HFFc6 (cell line): Measurements from ENCODE around the gene GPR52. TPM values are rescaled to one million over a fixed set of nuclear protein-coding genes. Genes with fewer than 3 reads are reported as not detected.

ENCODE experiments used
- DNase-seq: peaks from one replicate; pipeline ENCODE4 v3.0.0-alpha.2; 2018
- H3K27ac Mint-ChIP-seq: 2 replicates; pipeline ENCODE4 v1.8.0; 2020; ENCODE audit warnings: mild to moderate bottlenecking, mixed read lengths
- H3K27me3 Mint-ChIP-seq: 2 replicates; pipeline ENCODE4 v1.8.0; 2021; ENCODE audit warnings: mild to moderate bottlenecking, moderate library complexity, mixed read lengths; ENCODE audit not compliant: insufficient read depth
- H3K36me3 Mint-ChIP-seq: 2 replicates; pipeline ENCODE4 v1.8.0; 2021; ENCODE audit warnings: low read depth, mixed read lengths
- H3K4me1 Mint-ChIP-seq: 2 replicates; pipeline ENCODE4 v1.8.0; 2020; ENCODE audit warnings: low read depth, mixed read lengths
- H3K4me3 Mint-ChIP-seq: 2 replicates; pipeline ENCODE4 v1.8.0; 2020; ENCODE audit warnings: mild to moderate bottlenecking, moderate library complexity, mixed read lengths
- H3K9me3 Mint-ChIP-seq: 2 replicates; pipeline ENCODE4 v1.8.0; 2020; ENCODE audit warnings: mild to moderate bottlenecking, mixed read lengths
- total RNA-seq, 6 experiments: library from RNA; stranded (reverse); fragmentation: NEBNext Ultra II Directional; extraction: Animal tissue kit (Norgen Biotek cat#: 25700); gene quantifications; 2 replicates in 1 of 6; 3 replicates in 5 of 6; pipeline ENCODE4 v1.2.3, GENCODE V29; 2021
- TF ChIP-seq, protein P1 (sequence below): fragments of 200-600 bp; sonication (generic); IDR thresholded peaks from 2 replicates; pipeline ENCODE4 v1.5.0; 2021; ENCODE audit warnings: antibody characterized with exemption, mild to moderate bottlenecking

GPR52 gene
- total RNA-seq, 6 experiments from 2014 or later, result not detected

DNA sequence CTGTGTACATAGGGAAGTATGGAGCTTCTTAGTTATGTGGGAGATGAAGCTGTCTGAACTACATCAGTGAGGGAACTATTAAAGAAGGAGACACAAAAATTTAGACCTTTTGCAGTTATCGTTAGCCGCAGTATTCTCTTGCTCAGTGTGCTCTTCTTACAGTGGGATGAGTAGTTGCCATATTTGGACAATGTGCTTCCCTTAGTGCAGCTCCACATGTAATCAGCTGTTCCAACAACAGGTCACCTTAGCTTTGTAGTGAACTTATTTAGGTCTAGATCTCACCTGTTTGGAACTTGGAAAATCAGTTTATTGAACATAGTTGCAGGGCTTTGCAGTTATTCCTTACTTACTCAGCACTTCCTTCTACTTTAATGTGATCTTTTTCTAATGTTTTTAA lies 18.1 kb downstream of the GPR52 start:
- H3K4me1 Mint-ChIP-seq, result peaks cover 10% of the 10 kb centered on the region
- H3K36me3 Mint-ChIP-seq, result no peaks in the 10 kb centered on the region
- no peak overlapping the region for H3K27ac Mint-ChIP-seq
- no peak for DNase-seq
- TF ChIP-seq, protein P1, sequence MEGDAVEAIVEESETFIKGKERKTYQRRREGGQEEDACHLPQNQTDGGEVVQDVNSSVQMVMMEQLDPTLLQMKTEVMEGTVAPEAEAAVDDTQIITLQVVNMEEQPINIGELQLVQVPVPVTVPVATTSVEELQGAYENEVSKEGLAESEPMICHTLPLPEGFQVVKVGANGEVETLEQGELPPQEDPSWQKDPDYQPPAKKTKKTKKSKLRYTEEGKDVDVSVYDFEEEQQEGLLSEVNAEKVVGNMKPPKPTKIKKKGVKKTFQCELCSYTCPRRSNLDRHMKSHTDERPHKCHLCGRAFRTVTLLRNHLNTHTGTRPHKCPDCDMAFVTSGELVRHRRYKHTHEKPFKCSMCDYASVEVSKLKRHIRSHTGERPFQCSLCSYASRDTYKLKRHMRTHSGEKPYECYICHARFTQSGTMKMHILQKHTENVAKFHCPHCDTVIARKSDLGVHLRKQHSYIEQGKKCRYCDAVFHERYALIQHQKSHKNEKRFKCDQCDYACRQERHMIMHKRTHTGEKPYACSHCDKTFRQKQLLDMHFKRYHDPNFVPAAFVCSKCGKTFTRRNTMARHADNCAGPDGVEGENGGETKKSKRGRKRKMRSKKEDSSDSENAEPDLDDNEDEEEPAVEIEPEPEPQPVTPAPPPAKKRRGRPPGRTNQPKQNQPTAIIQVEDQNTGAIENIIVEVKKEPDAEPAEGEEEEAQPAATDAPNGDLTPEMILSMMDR, result no peak
- H3K9me3 Mint-ChIP-seq, result no peaks in the 10 kb centered on the region
- H3K4me3 Mint-ChIP-seq, result no peak overlapping the region
- no peaks in the 10 kb centered on the region for H3K27me3 Mint-ChIP-seq

- no peak for DNase-seq
- Mint-ChIP-seq H3K4me3 (no peak overlapping the region), H3K9me3 (no peaks in the 10 kb centered on the region), H3K27me3 (no peaks in the 10 kb centered on the region), H3K27ac (no peak overlapping the region), H3K36me3 (no peaks in the 10 kb centered on the region), H3K4me1 (peaks cover 10% of the 10 kb centered on the region)
- TF ChIP-seq, protein P1, result no peak
These were observed 18.8 kb downstream of the GPR52 start for GRCh38 chr1:174466607-174467006.

DNA sequence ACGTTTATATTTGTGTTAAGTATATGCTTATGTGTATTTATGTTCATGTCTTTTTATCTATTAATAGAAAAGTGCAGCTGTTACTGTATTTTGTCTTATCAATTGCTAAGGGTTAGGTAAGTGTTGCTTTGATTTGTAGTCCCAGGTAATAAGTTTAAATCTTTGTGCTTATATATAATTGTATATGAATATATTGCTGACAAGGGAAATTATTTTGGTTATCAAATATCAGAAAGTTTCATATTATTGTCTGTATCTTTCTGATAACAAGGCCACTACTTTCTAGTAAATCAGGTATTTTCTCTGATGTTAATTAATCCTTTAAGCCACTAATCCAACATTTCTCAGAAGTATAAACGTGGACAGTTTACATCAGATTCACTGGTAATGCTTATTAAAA lies 21.3 kb downstream of the GPR52 start:
- no peak for DNase-seq
- Mint-ChIP-seq H3K4me1 (peaks cover 10% of the 10 kb centered on the region), H3K36me3 (no peaks in the 10 kb centered on the region), H3K27me3 (no peaks in the 10 kb centered on the region), H3K9me3 (no peaks in the 10 kb centered on the region), H3K27ac (no peak overlapping the region), H3K4me3 (no peak overlapping the region)
- TF ChIP-seq, protein P1, result no peak

DNA sequence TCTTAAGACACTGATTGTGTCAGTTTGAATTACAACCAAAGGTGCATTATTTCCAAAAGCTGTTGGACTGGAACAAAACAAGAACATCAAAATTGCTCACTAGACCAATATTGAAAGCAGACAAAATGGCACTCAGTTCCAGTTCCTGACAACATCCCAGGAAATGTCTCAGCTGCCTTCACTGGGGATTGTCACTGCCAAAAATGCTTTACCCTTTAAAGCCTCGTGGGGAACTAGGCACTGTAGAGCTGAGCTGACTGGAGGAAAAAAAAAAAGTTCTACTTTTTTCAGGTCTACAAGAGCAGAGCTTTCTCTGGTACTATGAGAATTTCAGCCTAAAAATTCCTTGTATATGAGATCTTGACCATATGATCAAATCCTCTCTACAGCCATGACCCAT lies 21.9 kb downstream of the GPR52 start:
- TF ChIP-seq, protein P1, result no peak
- H3K36me3 Mint-ChIP-seq, result no peaks in the 10 kb centered on the region
- H3K4me1 Mint-ChIP-seq, result peaks cover 10% of the 10 kb centered on the region
- no peaks in the 10 kb centered on the region for H3K27me3 Mint-ChIP-seq
- H3K27ac Mint-ChIP-seq, result no peak overlapping the region
- H3K9me3 Mint-ChIP-seq, result no peaks in the 10 kb centered on the region
- no peak overlapping the region for H3K4me3 Mint-ChIP-seq
- no peak for DNase-seq

DNA sequence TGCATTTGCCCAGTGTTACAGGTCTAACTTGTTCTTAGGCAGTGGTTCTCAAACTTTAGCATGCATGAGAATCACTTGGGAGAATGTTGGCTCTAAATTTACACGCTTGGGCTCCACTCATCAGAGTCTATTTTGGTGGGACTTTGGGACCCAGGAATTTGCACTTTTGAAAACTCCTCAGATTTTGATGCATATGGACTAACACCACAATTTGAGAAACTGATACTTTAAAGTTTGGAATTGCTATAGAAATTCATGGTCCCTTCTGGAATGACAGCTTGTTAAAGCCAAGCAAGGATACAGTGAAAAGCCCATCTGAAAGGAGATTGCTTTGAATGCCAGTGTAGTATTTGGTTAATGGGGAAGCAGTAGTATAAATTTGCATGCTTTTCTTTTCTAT lies 31.5 kb downstream of the GPR52 start:
- Mint-ChIP-seq H3K36me3 (no peaks in the 10 kb centered on the region), H3K4me1 (no peaks in the 10 kb centered on the region), H3K4me3 (no peak overlapping the region), H3K9me3 (no peaks in the 10 kb centered on the region), H3K27ac (no peak overlapping the region), H3K27me3 (no peaks in the 10 kb centered on the region; the same call in 1 of the 2 replicates)
- DNase-seq, result no peak
- TF ChIP-seq, protein P1, result no peak

- Mint-ChIP-seq H3K27me3 (no peaks in the 10 kb centered on the region; the same call in 1 of the 2 replicates), H3K27ac (no peak overlapping the region), H3K4me3 (no peak overlapping the region), H3K36me3 (no peaks in the 10 kb centered on the region), H3K4me1 (no peaks in the 10 kb centered on the region), H3K9me3 (no peaks in the 10 kb centered on the region)
- DNase-seq, result no peak
- TF ChIP-seq, protein P1, result no peak
These were observed 32.6 kb downstream of the GPR52 start for GRCh38 chr1:174480324-174480723.
